K562 (cell line): ENCODE measurements around the gene INSR. TPM values are rescaled to one million over a fixed set of nuclear protein-coding genes. Genes with fewer than 3 reads are reported as not detected.

Experiments
- ELF1 ChIP-seq: fragments of 200-800 bp; sonication (Bioruptor generic); IDR thresholded peaks from 2 replicates; pipeline ENCODE4 v1.6.1; 2016; ENCODE audit warnings: missing genetic modification characterization, missing compliant biosample characterization
- EZH2 ChIP-seq: IDR thresholded peaks from 2 replicates; pipeline ENCODE4 v1.6.1; 2012; ENCODE audit warnings: low read depth, mild to moderate bottlenecking, inconsistent platforms, low read length, borderline replicate concordance
- FIP1L1 ChIP-seq: fragments of 200-400 bp; formaldehyde crosslinking; IDR thresholded peaks from 2 replicates; pipeline ENCODE4 v1.6.1; 2018; ENCODE audit warnings: mild to moderate bottlenecking, low read depth, low read length; ENCODE audit not compliant: poor library complexity, severe bottlenecking
- GABPB1 ChIP-seq: sonication (generic); formaldehyde crosslinking; IDR thresholded peaks from 2 replicates; pipeline ENCODE4 v1.8.0; 2022; ENCODE audit warnings: mild to moderate bottlenecking, missing genetic modification reagents
- JUN ChIP-seq, 2 experiments: sonication (generic) in 1 of 2; formaldehyde crosslinking in 1 of 2; IDR thresholded peaks; 2 replicates each; pipeline versions ENCODE4 v1.6.1 to v1.8.0; 2012 to 2022; ENCODE audit warnings: borderline replicate concordance in 2 of 2, mild to moderate bottlenecking in 2 of 2, improper control_type of control experiment in 1 of 2, low read depth in 1 of 2, low read length in 1 of 2, missing genetic modification reagents in 1 of 2
- JUND ChIP-seq, 2 experiments: IDR thresholded peaks; 2 replicates in 1 of 2; 3 replicates in 1 of 2; pipeline ENCODE4 v1.6.1; 2011; ENCODE audit warnings: borderline replicate concordance in 2 of 2, low read depth in 2 of 2, low read length in 2 of 2, improper control_type of control experiment in 1 of 2, missing biosample characterization in 1 of 2, missing genetic modification characterization in 1 of 2, missing genetic modification reagents in 1 of 2
- MEIS2 ChIP-seq: fragments of 450-650 bp; IDR thresholded peaks from 2 replicates; pipeline ENCODE4 v1.6.1; 2014; ENCODE audit warnings: mild to moderate bottlenecking; ENCODE audit not compliant: partially characterized antibody
- NFIC ChIP-seq: fragments of 450-650 bp; IDR thresholded peaks from 2 replicates; pipeline ENCODE4 v1.6.1; 2017; ENCODE audit warnings: mild to moderate bottlenecking, inconsistent platforms
- PCBP1 ChIP-seq: fragments of 200-400 bp; formaldehyde crosslinking; IDR thresholded peaks from 2 replicates; pipeline ENCODE4 v1.6.1; 2018; ENCODE audit warnings: mild to moderate bottlenecking, low read depth, low read length; ENCODE audit not compliant: poor library complexity, severe bottlenecking
- TAF15 ChIP-seq: fragments of 200-400 bp; formaldehyde crosslinking; IDR thresholded peaks from 2 replicates; pipeline ENCODE4 v1.6.1; 2017; ENCODE audit warnings: mild to moderate bottlenecking, low read depth, low read length, moderate library complexity
- TAL1 ChIP-seq: fragments of 450-650 bp; IDR thresholded peaks from 2 replicates; pipeline ENCODE4 v1.6.1; 2016; ENCODE audit warnings: mild to moderate bottlenecking
- ZC3H4 ChIP-seq: sonication (generic); formaldehyde crosslinking; IDR thresholded peaks from 2 replicates; pipeline ENCODE4 v1.9.0; 2021; ENCODE audit warnings: missing genetic modification reagents, borderline replicate concordance
- ZNF146 ChIP-seq: IDR thresholded peaks from one replicate; pipeline ENCODE4 v1.6.1; 2018; ENCODE audit warnings: missing compliant biosample characterization; ENCODE audit not compliant: unreplicated experiment
- ZNF212 ChIP-seq: fragments of 450-650 bp; formaldehyde crosslinking; IDR thresholded peaks from 2 replicates; pipeline ENCODE4 v1.4.0; 2020; ENCODE audit warnings: mild to moderate bottlenecking
- ZNF224 ChIP-seq: sonication (generic); formaldehyde crosslinking; IDR thresholded peaks from 2 replicates; pipeline ENCODE4 v1.8.0; 2022; ENCODE audit warnings: mild to moderate bottlenecking, missing genetic modification reagents
- ZNF431 ChIP-seq: sonication (generic); formaldehyde crosslinking; IDR thresholded peaks from 2 replicates; pipeline ENCODE4 v1.8.0; 2022; ENCODE audit warnings: mild to moderate bottlenecking, missing genetic modification reagents
- ZNF551 ChIP-seq: fragments of 250-450 bp; sonication (Bioruptor Pico); IDR thresholded peaks from 2 replicates; pipeline ENCODE4 v1.5.0; 2021; ENCODE audit warnings: mild to moderate bottlenecking, moderate library complexity
- polyA plus RNA-seq, 8 experiments: library from polyadenylated mRNA; depleted of rRNA in 4 of 8; stranded (reverse) in 5 of 8; unstranded in 3 of 8; fragments of >200 nt; fragmentation: Nextera tagmentation in 2 of 8; fragmentation: Illumina TruSeq in 1 of 8; extraction: Ambion mirVana in 2 of 8; extraction: Trizol in 1 of 8; gene quantifications; 2 replicates each; pipeline versions ENCODE4 v1.2.1 to v1.2.3, GENCODE V29; 2011 to 2014; ENCODE audit warnings: inconsistent platforms in 1 of 8, missing spikeins in 1 of 8
- total RNA-seq, 7 experiments: library from RNA; depleted of rRNA in 6 of 7; stranded (reverse); fragments of >200 nt in 6 of 7; fragmentation: Illumina TruSeq in 2 of 7; extraction: Trizol in 2 of 7; gene quantifications; 2 replicates each; pipeline versions ENCODE4 v1.2.1 to v1.2.3, GENCODE V29; 2011 to 2021; ENCODE audit warnings: low replicate concordance in 1 of 7
- TF ChIP-seq, protein P1 (sequence below), 2 experiments: IDR thresholded peaks; 2 replicates each; pipeline ENCODE4 v1.6.1; 2012; ENCODE audit warnings: improper control_type of control experiment in 2 of 2, low read depth in 2 of 2, low read length in 2 of 2, borderline replicate concordance in 1 of 2
- TF ChIP-seq, protein P2 (sequence below): fragments of 250-450 bp; sonication (Bioruptor Pico); IDR thresholded peaks from 2 replicates; pipeline ENCODE4 v1.4.0; 2020; ENCODE audit warnings: mild to moderate bottlenecking, moderate library complexity, borderline replicate concordance
- TF ChIP-seq, protein P3 (sequence below): sonication (generic); IDR thresholded peaks from 2 replicates; pipeline ENCODE4 v1.6.1; 2016

The INSR gene
- total and polyA plus RNA-seq, 9 of the 15 experiments (the other 6 are each of a cell fraction or from before 2014, with no cell fraction given): 0.04 to 0.88 (median 0.41) TPM

DNA sequence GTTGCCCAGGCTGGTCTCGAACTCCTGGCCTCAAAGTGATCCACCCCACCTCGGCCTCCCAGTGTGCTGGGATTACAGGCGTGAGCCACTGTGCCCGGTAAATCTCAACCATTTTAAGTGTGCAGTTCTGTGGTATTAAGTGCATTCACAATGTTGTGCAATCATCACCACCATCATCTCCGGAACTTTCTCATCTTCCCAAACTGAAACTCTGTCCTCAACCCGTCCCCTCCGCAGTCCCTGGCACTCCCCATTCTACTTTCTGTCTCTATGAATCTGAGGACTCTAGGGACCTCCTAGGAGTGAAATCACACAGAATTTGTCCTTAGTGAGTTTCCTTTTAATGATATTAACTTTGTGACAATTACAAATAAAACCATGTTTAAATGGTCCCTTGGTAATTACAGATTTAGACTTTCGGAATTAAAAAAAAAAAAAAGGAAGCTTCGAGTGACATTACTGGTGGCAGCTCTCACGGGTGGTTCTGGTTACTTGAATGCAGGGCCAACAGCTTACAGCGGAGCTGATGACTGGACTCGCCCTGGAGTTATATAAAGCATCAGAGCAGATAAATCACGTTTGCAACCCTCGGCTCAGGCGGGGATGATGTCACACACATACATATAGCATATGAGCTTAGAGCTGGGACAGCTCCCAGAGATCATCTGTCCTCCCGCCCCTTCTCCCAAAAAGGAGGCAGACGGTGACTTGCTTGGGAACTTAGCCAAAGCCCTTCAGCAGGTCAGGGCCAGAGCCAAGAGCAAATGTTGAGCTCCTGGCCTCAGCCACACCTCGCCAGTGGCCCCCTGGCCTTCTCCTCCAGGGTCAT is 134.9 kb downstream of the INSR start (continued):
- TF ChIP-seq, protein P1, sequence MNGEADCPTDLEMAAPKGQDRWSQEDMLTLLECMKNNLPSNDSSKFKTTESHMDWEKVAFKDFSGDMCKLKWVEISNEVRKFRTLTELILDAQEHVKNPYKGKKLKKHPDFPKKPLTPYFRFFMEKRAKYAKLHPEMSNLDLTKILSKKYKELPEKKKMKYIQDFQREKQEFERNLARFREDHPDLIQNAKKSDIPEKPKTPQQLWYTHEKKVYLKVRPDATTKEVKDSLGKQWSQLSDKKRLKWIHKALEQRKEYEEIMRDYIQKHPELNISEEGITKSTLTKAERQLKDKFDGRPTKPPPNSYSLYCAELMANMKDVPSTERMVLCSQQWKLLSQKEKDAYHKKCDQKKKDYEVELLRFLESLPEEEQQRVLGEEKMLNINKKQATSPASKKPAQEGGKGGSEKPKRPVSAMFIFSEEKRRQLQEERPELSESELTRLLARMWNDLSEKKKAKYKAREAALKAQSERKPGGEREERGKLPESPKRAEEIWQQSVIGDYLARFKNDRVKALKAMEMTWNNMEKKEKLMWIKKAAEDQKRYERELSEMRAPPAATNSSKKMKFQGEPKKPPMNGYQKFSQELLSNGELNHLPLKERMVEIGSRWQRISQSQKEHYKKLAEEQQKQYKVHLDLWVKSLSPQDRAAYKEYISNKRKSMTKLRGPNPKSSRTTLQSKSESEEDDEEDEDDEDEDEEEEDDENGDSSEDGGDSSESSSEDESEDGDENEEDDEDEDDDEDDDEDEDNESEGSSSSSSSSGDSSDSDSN (IDR thresholded peaks at IDR 0.05; ENCODE audit: borderline replicate concordance in 1 of 2, low read depth in 2 of 2, low read length in 2 of 2): no peak
- TF ChIP-seq TAF15 (no peak), GABPB1 (no peak), TAL1 (no peak), MEIS2 (peak; percentile 62), EZH2 (no peak), ZNF431 (CRISPR knock-in tag) (no peak), ELF1 (no peak), ZNF212 (no peak), JUND (IDR thresholded peaks at IDR 0.05; ENCODE audit: borderline replicate concordance, low read depth, low read length) (peak; percentile 62; the same call in 1 of the 2 replicates), JUND (tag; IDR thresholded peaks at IDR 0.05; ENCODE audit: borderline replicate concordance, low read depth, low read length) (peak; percentile 70; the same call in 1 of the 3 replicates), ZNF551 (CRISPR knock-in tag) (no peak), ZC3H4 (CRISPR knock-in tag) (no peak), NFIC (0 out of 2 replicates have a peak, but pooled peaks have one; percentile 13), ZNF146 (CRISPR knock-in tag) (no peak), ZNF224 (no peak), FIP1L1 (no peak), PCBP1 (no peak), JUN (IDR thresholded peaks at IDR 0.05; ENCODE audit: borderline replicate concordance, low read depth, low read length) (peak; percentile 60; the same call in 1 of the 2 replicates), JUN (CRISPR knock-in tag; IDR thresholded peaks at IDR 0.05; ENCODE audit: borderline replicate concordance) (no peak)
- TF ChIP-seq, protein P2, sequence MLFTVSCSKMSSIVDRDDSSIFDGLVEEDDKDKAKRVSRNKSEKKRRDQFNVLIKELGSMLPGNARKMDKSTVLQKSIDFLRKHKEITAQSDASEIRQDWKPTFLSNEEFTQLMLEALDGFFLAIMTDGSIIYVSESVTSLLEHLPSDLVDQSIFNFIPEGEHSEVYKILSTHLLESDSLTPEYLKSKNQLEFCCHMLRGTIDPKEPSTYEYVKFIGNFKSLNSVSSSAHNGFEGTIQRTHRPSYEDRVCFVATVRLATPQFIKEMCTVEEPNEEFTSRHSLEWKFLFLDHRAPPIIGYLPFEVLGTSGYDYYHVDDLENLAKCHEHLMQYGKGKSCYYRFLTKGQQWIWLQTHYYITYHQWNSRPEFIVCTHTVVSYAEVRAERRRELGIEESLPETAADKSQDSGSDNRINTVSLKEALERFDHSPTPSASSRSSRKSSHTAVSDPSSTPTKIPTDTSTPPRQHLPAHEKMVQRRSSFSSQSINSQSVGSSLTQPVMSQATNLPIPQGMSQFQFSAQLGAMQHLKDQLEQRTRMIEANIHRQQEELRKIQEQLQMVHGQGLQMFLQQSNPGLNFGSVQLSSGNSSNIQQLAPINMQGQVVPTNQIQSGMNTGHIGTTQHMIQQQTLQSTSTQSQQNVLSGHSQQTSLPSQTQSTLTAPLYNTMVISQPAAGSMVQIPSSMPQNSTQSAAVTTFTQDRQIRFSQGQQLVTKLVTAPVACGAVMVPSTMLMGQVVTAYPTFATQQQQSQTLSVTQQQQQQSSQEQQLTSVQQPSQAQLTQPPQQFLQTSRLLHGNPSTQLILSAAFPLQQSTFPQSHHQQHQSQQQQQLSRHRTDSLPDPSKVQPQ (CRISPR knock-in tag): no peak
- TF ChIP-seq, protein P3, sequence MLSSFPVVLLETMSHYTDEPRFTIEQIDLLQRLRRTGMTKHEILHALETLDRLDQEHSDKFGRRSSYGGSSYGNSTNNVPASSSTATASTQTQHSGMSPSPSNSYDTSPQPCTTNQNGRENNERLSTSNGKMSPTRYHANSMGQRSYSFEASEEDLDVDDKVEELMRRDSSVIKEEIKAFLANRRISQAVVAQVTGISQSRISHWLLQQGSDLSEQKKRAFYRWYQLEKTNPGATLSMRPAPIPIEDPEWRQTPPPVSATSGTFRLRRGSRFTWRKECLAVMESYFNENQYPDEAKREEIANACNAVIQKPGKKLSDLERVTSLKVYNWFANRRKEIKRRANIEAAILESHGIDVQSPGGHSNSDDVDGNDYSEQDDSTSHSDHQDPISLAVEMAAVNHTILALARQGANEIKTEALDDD: no peak
